GM23338 (cell line): ENCODE measurements around the gene SKA3. TPM values are rescaled to one million over a fixed set of nuclear protein-coding genes. Genes with fewer than 3 reads are reported as not detected.
"Not testable (repeated sequence)": the region's sequence is repeated elsewhere in the genome, so short reads cannot be mapped to it uniquely, and the experiment has no call there.

Experiments
- ATAC-seq: fragments of 200-7000 bp; cut with Tn5 transposase; 3 replicates; pipeline ENCODE4 v1.9.1; 2020
- DNase-seq: peaks from one replicate; pipeline ENCODE4 v3.0.0-alpha.2; 2015; ENCODE audit warnings: low spot score
- H2AFZ ChIP-seq: fragments of 200-600 bp; sonication (generic); 2 replicates; pipeline ENCODE4 v1.8.0; 2016; ENCODE audit warnings: antibody characterized with exemption, mild to moderate bottlenecking, moderate library complexity
- H3F3A ChIP-seq: fragments of 200-600 bp; sonication (generic); replicated peaks from 2 replicates; pipeline ENCODE4 v1.8.0; 2017; ENCODE audit warnings: antibody characterized with exemption, mixed run types, low read depth
- H3K27ac ChIP-seq: fragments of 200-600 bp; sonication (generic); 2 replicates; pipeline ENCODE4 v1.6.1; 2016; ENCODE audit warnings: low read depth
- H3K27me3 ChIP-seq: fragments of 200-600 bp; sonication (generic); 2 replicates; pipeline ENCODE4 v1.8.0; 2016; ENCODE audit warnings: mild to moderate bottlenecking, mixed run types, moderate library complexity; ENCODE audit not compliant: insufficient read depth
- H3K36me3 ChIP-seq: fragments of 200-600 bp; sonication (generic); 2 replicates; pipeline ENCODE4 v1.8.0; 2016; ENCODE audit warnings: mild to moderate bottlenecking; ENCODE audit not compliant: insufficient read depth
- H3K4me1 ChIP-seq: fragments of 200-600 bp; sonication (generic); 2 replicates; pipeline ENCODE4 v1.8.0; 2016; ENCODE audit warnings: mild to moderate bottlenecking, moderate library complexity; ENCODE audit not compliant: insufficient read depth
- H3K4me2 ChIP-seq: fragments of 200-600 bp; sonication (generic); 2 replicates; pipeline ENCODE4 v1.7.1; 2017; ENCODE audit warnings: mixed run types
- H3K4me3 ChIP-seq: fragments of 200-600 bp; sonication (generic); 2 replicates; pipeline ENCODE4 v1.6.1; 2016; ENCODE audit warnings: mixed run types
- H3K79me2 ChIP-seq: fragments of 200-600 bp; sonication (generic); replicated peaks from 2 replicates; pipeline ENCODE4 v1.8.0; 2017; ENCODE audit warnings: mild to moderate bottlenecking; ENCODE audit not compliant: insufficient read depth
- H3K9me2 ChIP-seq: fragments of 200-600 bp; sonication (generic); 2 replicates; pipeline ENCODE4 v1.8.0; 2017; ENCODE audit not compliant: insufficient read depth
- H4K20me1 ChIP-seq: fragments of 200-600 bp; sonication (generic); replicated peaks from 2 replicates; pipeline ENCODE4 v1.8.0; 2017; ENCODE audit warnings: mild to moderate bottlenecking; ENCODE audit not compliant: insufficient read depth
- H3K27ac Mint-ChIP-seq: 2 replicates; pipeline ENCODE4 v1.8.0; 2020; ENCODE audit warnings: inconsistent platforms, mild to moderate bottlenecking, moderate library complexity, mixed read lengths
- H3K27me3 Mint-ChIP-seq: 3 replicates; pipeline ENCODE4 v1.8.0; 2022; ENCODE audit warnings: low read depth, mild to moderate bottlenecking, moderate library complexity, mixed read lengths, inconsistent platforms; ENCODE audit not compliant: insufficient read depth, poor library complexity
- H3K36me3 Mint-ChIP-seq: 3 replicates; pipeline ENCODE4 v1.8.0; 2021; ENCODE audit warnings: low read depth, mild to moderate bottlenecking, inconsistent platforms, moderate library complexity, mixed read lengths
- H3K4me1 Mint-ChIP-seq: 3 replicates; pipeline ENCODE4 v1.8.0; 2020; ENCODE audit warnings: mild to moderate bottlenecking, inconsistent platforms, mixed read lengths
- H3K4me3 Mint-ChIP-seq: 3 replicates; pipeline ENCODE4 v1.8.0; 2021; ENCODE audit warnings: moderate library complexity, mild to moderate bottlenecking, inconsistent platforms, mixed read lengths
- H3K9me3 Mint-ChIP-seq: 3 replicates; pipeline ENCODE4 v1.8.0; 2020; ENCODE audit warnings: moderate library complexity, mild to moderate bottlenecking, inconsistent platforms, mixed read lengths
- CREB1 ChIP-seq: fragments of 250-450 bp; sonication (Bioruptor Pico); IDR thresholded peaks from 2 replicates; pipeline ENCODE4 v1.5.0; 2020; ENCODE audit warnings: low read depth, mild to moderate bottlenecking, moderate library complexity
- CTCF ChIP-seq, 2 experiments: fragments of 200-600 bp in 1 of 2; sonication (generic) in 1 of 2; conservative IDR thresholded peaks; 2 replicates each; pipeline versions ENCODE4 v1.5.1 to v1.6.1; 2016 to 2017; ENCODE audit warnings: antibody characterized with exemption in 2 of 2, low read depth in 2 of 2, mild to moderate bottlenecking in 2 of 2, moderate library complexity in 1 of 2
- ETS1 ChIP-seq: IDR thresholded peaks from 2 replicates; pipeline ENCODE4 v1.6.1; 2016; ENCODE audit warnings: antibody characterized with exemption
- EZH2phosphoT487 ChIP-seq: fragments of 200-600 bp; sonication (generic); IDR thresholded peaks from one replicate; pipeline ENCODE4 v1.8.1; 2018; ENCODE audit warnings: antibody characterized with exemption; ENCODE audit not compliant: unreplicated experiment
- JUNB ChIP-seq: IDR thresholded peaks from one replicate; pipeline ENCODE4 v1.6.1; 2016; ENCODE audit warnings: antibody characterized with exemption; ENCODE audit not compliant: unreplicated experiment
- NANOG ChIP-seq: IDR thresholded peaks from 2 replicates; pipeline ENCODE4 v1.6.1; 2016; ENCODE audit warnings: antibody characterized with exemption, borderline replicate concordance
- POLR2AphosphoS5 ChIP-seq: IDR thresholded peaks from 2 replicates; pipeline ENCODE4 v1.6.1; 2016; ENCODE audit warnings: antibody characterized with exemption, low read depth
- REST ChIP-seq: IDR thresholded peaks from one replicate; pipeline ENCODE4 v1.6.1; 2018; ENCODE audit warnings: antibody characterized with exemption; ENCODE audit not compliant: unreplicated experiment
- STAT1 ChIP-seq: IDR thresholded peaks from one replicate; pipeline ENCODE4 v1.6.1; 2016; ENCODE audit warnings: antibody characterized with exemption; ENCODE audit not compliant: unreplicated experiment
- ZNF331 ChIP-seq: fragments of 250-450 bp; sonication (Bioruptor Pico); IDR thresholded peaks from 2 replicates; pipeline ENCODE4 v1.5.0; 2020; ENCODE audit warnings: low read depth, mild to moderate bottlenecking, moderate library complexity
- ZNF462 ChIP-seq: fragments of 250-450 bp; sonication (Bioruptor Pico); IDR thresholded peaks from 2 replicates; pipeline ENCODE4 v1.5.0; 2020; ENCODE audit warnings: mild to moderate bottlenecking, moderate library complexity
- polyA plus RNA-seq: library from polyadenylated mRNA; unstranded; fragments of >200 nt; fragmentation: Nextera tagmentation; extraction: Ambion mirVana; gene quantifications from 2 replicates; pipeline ENCODE4 v1.2.1, GENCODE V29; 2016
- total RNA-seq: library from RNA; depleted of rRNA; stranded (reverse); fragments of >200 nt; shearing (Covaris generic); gene quantifications from 2 replicates; pipeline ENCODE4 v1.2.3, GENCODE V29; 2014

Gene SKA3
- total and polyA plus RNA-seq, 2 experiments from 2014 or later = 65.9 to 179 TPM

GRCh38 chr13:21221268-21221667, 44.9 kb upstream of the SKA3 start:
- Histone ChIP-seq H3K4me2 (no peak overlapping the region), H3K36me3 (no peaks in the 10 kb centered on the region), H3K4me1 (no peaks in the 10 kb centered on the region), H3K27ac (no peak overlapping the region), H3K9me2 (no peaks in the 10 kb centered on the region), H2AFZ (no peak overlapping the region), H3K4me3 (no peak overlapping the region), H3F3A (no peaks in the 10 kb centered on the region), H3K79me2 (no peaks in the 10 kb centered on the region), H4K20me1 (no peaks in the 10 kb centered on the region), H3K27me3 (no peaks in the 10 kb centered on the region)
- Mint-ChIP-seq H3K36me3 (peaks cover 3% of the 10 kb centered on the region), H3K4me1 (0 out of 3 replicates have a peak, but pooled peaks cover under 1% of the 10 kb centered on the region), H3K4me3 (no peak overlapping the region), H3K27ac (no peak overlapping the region), H3K27me3 (peaks cover 5% of the 10 kb centered on the region), H3K9me3 (peaks cover 14% of the 10 kb centered on the region)
- ATAC-seq (no peak), DNase-seq (no peak)
- TF ChIP-seq CREB1 (no peak), ZNF331 (no peak), JUNB (no peak), CTCF (conservative IDR thresholded peaks at IDR 0.05; ENCODE audit: low read depth in 2 of 2) (no peak), REST (no peak), ZNF462 (no peak), NANOG (no peak), EZH2phosphoT487 (no peak), ETS1 (no peak), STAT1 (no peak), POLR2AphosphoS5 (no peak)

- H3K27ac ChIP-seq, H3F3A ChIP-seq, H4K20me1 ChIP-seq, H3K27me3 ChIP-seq, ATAC-seq, H3K36me3 Mint-ChIP-seq, H3K4me2 ChIP-seq, H3K27me3 Mint-ChIP-seq, H3K4me3 Mint-ChIP-seq, H3K4me1 Mint-ChIP-seq, DNase-seq, H3K4me1 ChIP-seq, H3K9me2 ChIP-seq, H3K36me3 ChIP-seq, H3K79me2 ChIP-seq, H3K4me3 ChIP-seq, H3K27ac Mint-ChIP-seq: not testable (repeated sequence)
- H2AFZ ChIP-seq = peak overlapping the region; percentile 63; the same call in 1 of the 2 replicates
- H3K9me3 Mint-ChIP-seq = peaks cover 14% of the 10 kb centered on the region
Measured at GRCh38 chr13:21219716-21220115, 43.4 kb upstream of the SKA3 start.
